Breast epithelium (tissue), 3 donors: ENCODE data around the gene PPP1R3A.

Experiments used
- POLR2A ChIP-seq: fragments of 450-650 bp; IDR thresholded peaks from one replicate; pipeline ENCODE4 v1.6.1; 2016; ENCODE audit warnings: antibody characterized with exemption, mild to moderate bottlenecking, moderate library complexity
- POLR2AphosphoS5 ChIP-seq, 3 donors: sonication (generic); formaldehyde crosslinking; IDR thresholded peaks; one replicate each; pipeline ENCODE4 v1.6.1; 2017; ENCODE audit warnings: antibody characterized with exemption in 3 of 3
- TF ChIP-seq, protein P1 (sequence below), 3 donors: fragments of 450-650 bp; IDR thresholded peaks; one replicate each; pipeline ENCODE4 v1.5.1; 2016 to 2017; ENCODE audit warnings: antibody characterized with exemption in 3 of 3, mild to moderate bottlenecking in 3 of 3, moderate library complexity in 3 of 3

DNA sequence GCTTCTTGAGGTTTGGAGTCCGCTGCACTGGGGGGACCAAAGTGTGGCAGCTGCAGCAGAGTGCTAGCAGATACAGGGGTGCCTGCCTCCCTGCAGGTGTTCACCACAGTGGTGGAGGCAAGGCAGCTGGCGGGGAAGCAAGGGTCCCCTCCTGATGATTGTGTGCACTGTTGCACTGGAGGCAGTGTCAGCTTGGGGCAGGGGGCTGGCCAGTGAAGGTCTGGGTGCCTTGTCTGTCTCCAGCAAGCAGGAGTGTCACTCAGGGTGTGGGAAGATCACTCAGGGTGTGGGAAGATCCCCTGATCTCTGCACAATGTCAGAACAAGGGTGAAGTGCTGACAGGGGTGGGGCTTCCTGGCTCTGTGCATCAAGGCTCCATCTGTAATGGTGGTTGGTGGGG is 36.3 kb upstream of the PPP1R3A start:
- no peak for TF ChIP-seq POLR2AphosphoS5 (IDR thresholded peaks at IDR 0.05)
- TF ChIP-seq, protein P1, sequence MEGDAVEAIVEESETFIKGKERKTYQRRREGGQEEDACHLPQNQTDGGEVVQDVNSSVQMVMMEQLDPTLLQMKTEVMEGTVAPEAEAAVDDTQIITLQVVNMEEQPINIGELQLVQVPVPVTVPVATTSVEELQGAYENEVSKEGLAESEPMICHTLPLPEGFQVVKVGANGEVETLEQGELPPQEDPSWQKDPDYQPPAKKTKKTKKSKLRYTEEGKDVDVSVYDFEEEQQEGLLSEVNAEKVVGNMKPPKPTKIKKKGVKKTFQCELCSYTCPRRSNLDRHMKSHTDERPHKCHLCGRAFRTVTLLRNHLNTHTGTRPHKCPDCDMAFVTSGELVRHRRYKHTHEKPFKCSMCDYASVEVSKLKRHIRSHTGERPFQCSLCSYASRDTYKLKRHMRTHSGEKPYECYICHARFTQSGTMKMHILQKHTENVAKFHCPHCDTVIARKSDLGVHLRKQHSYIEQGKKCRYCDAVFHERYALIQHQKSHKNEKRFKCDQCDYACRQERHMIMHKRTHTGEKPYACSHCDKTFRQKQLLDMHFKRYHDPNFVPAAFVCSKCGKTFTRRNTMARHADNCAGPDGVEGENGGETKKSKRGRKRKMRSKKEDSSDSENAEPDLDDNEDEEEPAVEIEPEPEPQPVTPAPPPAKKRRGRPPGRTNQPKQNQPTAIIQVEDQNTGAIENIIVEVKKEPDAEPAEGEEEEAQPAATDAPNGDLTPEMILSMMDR (IDR thresholded peaks at IDR 0.05), result no peak
- TF ChIP-seq POLR2A, result no peak
